GM23338 (cell line): ENCODE data around the gene ANKRD17. TPM values are rescaled to one million over a fixed set of nuclear protein-coding genes. Genes with fewer than 3 reads are reported as not detected.

ENCODE experiments used
- ETS1 ChIP-seq: IDR thresholded peaks from 2 replicates; pipeline ENCODE4 v1.6.1; 2016; ENCODE audit warnings: antibody characterized with exemption
- EZH2 ChIP-seq: fragments of 200-600 bp; sonication (generic); IDR thresholded peaks from one replicate; pipeline ENCODE4 v1.8.0; 2017; ENCODE audit warnings: antibody characterized with exemption, mild to moderate bottlenecking, low read depth; ENCODE audit not compliant: unreplicated experiment
- EZH2phosphoT487 ChIP-seq: fragments of 200-600 bp; sonication (generic); IDR thresholded peaks from one replicate; pipeline ENCODE4 v1.8.1; 2018; ENCODE audit warnings: antibody characterized with exemption; ENCODE audit not compliant: unreplicated experiment
- JUNB ChIP-seq: IDR thresholded peaks from one replicate; pipeline ENCODE4 v1.6.1; 2016; ENCODE audit warnings: antibody characterized with exemption; ENCODE audit not compliant: unreplicated experiment
- NANOG ChIP-seq: IDR thresholded peaks from 2 replicates; pipeline ENCODE4 v1.6.1; 2016; ENCODE audit warnings: antibody characterized with exemption, borderline replicate concordance
- POLR2AphosphoS5 ChIP-seq: IDR thresholded peaks from 2 replicates; pipeline ENCODE4 v1.6.1; 2016; ENCODE audit warnings: antibody characterized with exemption, low read depth
- REST ChIP-seq: IDR thresholded peaks from one replicate; pipeline ENCODE4 v1.6.1; 2018; ENCODE audit warnings: antibody characterized with exemption; ENCODE audit not compliant: unreplicated experiment
- ZNF331 ChIP-seq: fragments of 250-450 bp; sonication (Bioruptor Pico); IDR thresholded peaks from 2 replicates; pipeline ENCODE4 v1.5.0; 2020; ENCODE audit warnings: low read depth, mild to moderate bottlenecking, moderate library complexity
- ZNF462 ChIP-seq: fragments of 250-450 bp; sonication (Bioruptor Pico); IDR thresholded peaks from 2 replicates; pipeline ENCODE4 v1.5.0; 2020; ENCODE audit warnings: mild to moderate bottlenecking, moderate library complexity
- polyA plus RNA-seq: library from polyadenylated mRNA; unstranded; fragments of >200 nt; fragmentation: Nextera tagmentation; extraction: Ambion mirVana; gene quantifications from 2 replicates; pipeline ENCODE4 v1.2.1, GENCODE V29; 2016
- total RNA-seq: library from RNA; depleted of rRNA; stranded (reverse); fragments of >200 nt; shearing (Covaris generic); gene quantifications from 2 replicates; pipeline ENCODE4 v1.2.3, GENCODE V29; 2014

Gene ANKRD17
- total and polyA plus RNA-seq, 2 experiments from 2014 or later: 41.9 to 85.3 TPM

GRCh38 chr4:73037057-73037456 lies 221.5 kb downstream of the ANKRD17 start (continued):
- TF ChIP-seq ZNF462 (CRISPR knock-in tag) (no peak), ZNF331 (no peak), POLR2AphosphoS5 (no peak), EZH2phosphoT487 (no peak), NANOG (no peak), ETS1 (no peak), REST (no peak), JUNB (no peak), EZH2 (no peak)
